AML-193 (cell line): ENCODE data around the gene FHOD1.

Experiments
- DNase-seq, 2 experiments: peaks; one replicate each; lab custom pipeline; 2025; lab: John Stamatoyannopoulos, UW

FHOD1 gene

GRCh38 chr16:67277294-67277998 is 30.2 kb upstream of the FHOD1 start:
- peak; percentile 12 to 33 for DNase-seq

- no peak for DNase-seq
These were observed 28.0 kb upstream of the FHOD1 start for GRCh38 chr16:67275321-67275720.

GRCh38 chr16:67271446-67271845 is 24.2 kb upstream of the FHOD1 start:
- no peak for DNase-seq

GRCh38 chr16:67270931-67271338 is 23.7 kb upstream of the FHOD1 start:
- DNase-seq: no peak

GRCh38 chr16:67269766-67270165 is 22.5 kb upstream of the FHOD1 start:
- no peak for DNase-seq

- no peak for DNase-seq
These were observed 20.9 kb upstream of the FHOD1 start for GRCh38 chr16:67268136-67268579.

- no peak for DNase-seq
These were observed 18.6 kb upstream of the FHOD1 start for GRCh38 chr16:67265834-67266233.

- DNase-seq: no peak
These were observed 17.6 kb upstream of the FHOD1 start for GRCh38 chr16:67264866-67265265.

- DNase-seq: no peak
These were observed 17.0 kb upstream of the FHOD1 start for GRCh38 chr16:67264277-67264676.

GRCh38 chr16:67263201-67263600 is 15.9 kb upstream of the FHOD1 start:
- no peak for DNase-seq

- DNase-seq: peak; percentile 65 to 72
These were observed 13.3 kb upstream of the FHOD1 start for GRCh38 chr16:67260426-67261063.

- no peak for DNase-seq
These were observed 12.4 kb upstream of the FHOD1 start for GRCh38 chr16:67259705-67260104.

- DNase-seq: no peak
These were observed 11.0 kb upstream of the FHOD1 start for GRCh38 chr16:67258161-67258835.

GRCh38 chr16:67257486-67258160 is 10.3 kb upstream of the FHOD1 start:
- no peak for DNase-seq

- DNase-seq: no peak
These were observed 9.5 kb upstream of the FHOD1 start for GRCh38 chr16:67256701-67257230.

- no peak for DNase-seq
These were observed 8.4 kb upstream of the FHOD1 start for GRCh38 chr16:67255553-67256221.

- no peak for DNase-seq
These were observed 7.7 kb upstream of the FHOD1 start for GRCh38 chr16:67254801-67255552.

GRCh38 chr16:67252609-67253497 is 5.6 kb upstream of the FHOD1 start:
- DNase-seq: no peak

GRCh38 chr16:67250045-67250327 is 2.7 kb upstream of the FHOD1 start:
- DNase-seq: no peak
